GM12878 (cell line): ENCODE results near the gene ACSS1. TPM values are rescaled to one million over a fixed set of nuclear protein-coding genes. Genes with fewer than 3 reads are reported as not detected.

Source experiments
- ATAC-seq: fragments of 200-7000 bp; cut with Tn5 transposase; 3 replicates; pipeline ENCODE4 v1.9.1; 2020; ENCODE audit warnings: mild to moderate bottlenecking, moderate library complexity
- BruUV-seq: library from RNA; stranded (reverse); fragments of 400-500 nt; replicated peaks from 2 replicates; lab custom pipeline; 2021; lab: Mats Ljungman, UMichigan
- CTCF ChIA-PET: fragments of 300-600 bp; sonication (Branson Sonifier 250); formaldehyde crosslinking; extraction: SDS; loops from one replicate; lab custom pipeline; 2021; ENCODE audit warnings: inconsistent platforms; lab: Yijun Ruan, JAX
- POLR2A ChIA-PET: fragments of 350-600 bp; formaldehyde crosslinking; extraction: SDS; loops from one replicate; lab custom pipeline; 2021; ENCODE audit warnings: inconsistent platforms; lab: Charles Lee
- RAD21 ChIA-PET: fragments of 300-600 bp; sonication (Branson Sonifier 250); formaldehyde crosslinking; loops from one replicate; lab custom pipeline; 2023; ENCODE audit warnings: antibody characterized with exemption; ENCODE audit not compliant: unreplicated experiment; lab: Charles Lee
- SMC1A ChIA-PET: fragments of 300-600 bp; sonication (Branson Sonifier 250); formaldehyde crosslinking; loops from one replicate; lab custom pipeline; 2023; ENCODE audit not compliant: unreplicated experiment, uncharacterized antibody; lab: Charles Lee
- DNase-seq: peaks from one replicate; pipeline ENCODE4 v3.0.0-alpha.2; 2011; ENCODE audit warnings: low read depth, low spot score
- FAIRE-seq: peaks from 3 replicates; lab custom pipeline; 2011; peaks lifted over from hg19 to GRCh38; lab: Jason Lieb, UNC
- H2AFZ ChIP-seq: 2 replicates; pipeline ENCODE4 v1.6.0; 2011; ENCODE audit warnings: low read depth, low read length, control low read depth; ENCODE audit not compliant: control insufficient read depth
- H3K27ac ChIP-seq: 2 replicates; pipeline ENCODE4 v1.5.1; 2011; ENCODE audit warnings: control low read depth; ENCODE audit not compliant: control insufficient read depth, insufficient read depth
- H3K27me3 ChIP-seq, 2 experiments: replicated peaks in 1 of 2; 2 replicates each; pipeline versions ENCODE4 v1.6.0 to v1.6.1; 2011; ENCODE audit warnings: low read length in 1 of 2; ENCODE audit not compliant: control insufficient read depth in 2 of 2, insufficient read depth in 2 of 2
- H3K36me3 ChIP-seq, 2 experiments: 2 replicates each; pipeline ENCODE4 v1.5.1; 2011; ENCODE audit warnings: low read length in 1 of 2; ENCODE audit not compliant: control insufficient read depth in 2 of 2, insufficient read depth in 2 of 2
- H3K4me1 ChIP-seq: 2 replicates; pipeline ENCODE4 v1.6.1; 2011; ENCODE audit warnings: mild to moderate bottlenecking, low read length, moderate library complexity, mixed read lengths; ENCODE audit not compliant: control insufficient read depth, insufficient read depth
- H3K4me2 ChIP-seq: 2 replicates; pipeline ENCODE4 v1.6.0; 2011; ENCODE audit warnings: control low read depth; ENCODE audit not compliant: control insufficient read depth, insufficient read depth
- H3K4me3 ChIP-seq: fragments of 200-600 bp; sonication (generic); 2 replicates; pipeline ENCODE4 v1.5.1; 2016
- H3K79me2 ChIP-seq: 2 replicates; pipeline ENCODE4 v1.6.0; 2011; ENCODE audit warnings: low read length; ENCODE audit not compliant: control insufficient read depth, insufficient read depth
- H3K9ac ChIP-seq: 2 replicates; pipeline ENCODE4 v1.8.0; 2011; ENCODE audit warnings: low read length, control low read depth, mixed read lengths; ENCODE audit not compliant: control insufficient read depth, insufficient read depth
- H3K9me3 ChIP-seq: replicated peaks from 3 replicates; pipeline ENCODE4 v1.5.1; 2011; ENCODE audit warnings: mild to moderate bottlenecking, low read length; ENCODE audit not compliant: control insufficient read depth, insufficient read depth
- H4K20me1 ChIP-seq: 2 replicates; pipeline ENCODE4 v1.6.0; 2011; ENCODE audit not compliant: control insufficient read depth, insufficient read depth
- CHD1 ChIP-seq: IDR thresholded peaks from 2 replicates; pipeline ENCODE4 v1.6.1; 2012; ENCODE audit warnings: low read depth, low read length, improper control_type of control experiment
- HCFC1 ChIP-seq: fragments of 150-350 bp; IDR thresholded peaks from 2 replicates; pipeline ENCODE4 v1.6.1; 2014; ENCODE audit warnings: low read length
- IRF5 ChIP-seq: fragments of 450-650 bp; IDR thresholded peaks from 2 replicates; pipeline ENCODE4 v1.6.1; 2017; ENCODE audit warnings: borderline replicate concordance
- KAT2A ChIP-seq: conservative IDR thresholded peaks from 2 replicates; pipeline ENCODE4 v1.6.1; 2011; ENCODE audit warnings: low read depth, low read length; ENCODE audit not compliant: control insufficient read depth
- NBN ChIP-seq: fragments of 450-650 bp; IDR thresholded peaks from 2 replicates; pipeline ENCODE4 v1.6.1; 2016
- NFYA ChIP-seq: IDR thresholded peaks from 2 replicates; pipeline ENCODE4 v1.6.1; 2011; ENCODE audit warnings: low read depth, mild to moderate bottlenecking, low read length, improper control_type of control experiment, borderline replicate concordance
- POLR2AphosphoS2 ChIP-seq: IDR thresholded peaks from 2 replicates; pipeline ENCODE4 v1.6.1; 2011; ENCODE audit warnings: low read depth, mild to moderate bottlenecking, low read length, improper control_type of control experiment, moderate library complexity
- RAD21 ChIP-seq: IDR thresholded peaks from 2 replicates; pipeline ENCODE4 v1.6.1; 2011; ENCODE audit warnings: mild to moderate bottlenecking, low read depth, low read length, moderate library complexity; ENCODE audit not compliant: insufficient read depth
- RELA ChIP-seq: fragments of 450-650 bp; IDR thresholded peaks from 2 replicates; pipeline ENCODE4 v1.8.0; 2014; ENCODE audit warnings: borderline replicate concordance; ENCODE audit not compliant: partially characterized antibody
- SIN3A ChIP-seq: IDR thresholded peaks from 2 replicates; pipeline ENCODE4 v1.6.1; 2012; ENCODE audit warnings: low read depth, low read length, improper control_type of control experiment
- SMC3 ChIP-seq: IDR thresholded peaks from 2 replicates; pipeline ENCODE4 v1.6.1; 2011; ENCODE audit warnings: low read length, improper control_type of control experiment, borderline replicate concordance
- ZBED1 ChIP-seq: IDR thresholded peaks from 2 replicates; pipeline ENCODE4 v1.6.1; 2016; ENCODE audit warnings: borderline replicate concordance
- WGBS: methylation state at CpG from one replicate; pipeline ENCODE4 v1.1.6; 2016; ENCODE audit warnings: low lambda C conversion rate; ENCODE audit not compliant: insufficient replicate concordance, insufficient coverage; ENCODE audit errors: missing lambda C conversion rate; 5-methylcytosine and 5-hydroxymethylcytosine counted together
- in situ Hi-C: fragments of 300-500 bp; cut with MboI; formaldehyde crosslinking; loops from 9 replicates; pipeline ENCODE4 v1.14.3; 2018; ENCODE audit warnings: mixed read lengths
- intact Hi-C: fragments of 100-400 bp; cut with micrococcal nuclease; formaldehyde crosslinking; loops from one replicate; pipeline ENCODE4 v1.14.2; 2022; ENCODE audit not compliant: unreplicated experiment
- polyA plus RNA-seq, 11 experiments: library from polyadenylated mRNA; depleted of rRNA in 4 of 11; unstranded in 6 of 11; stranded (reverse) in 5 of 11; fragments of >200 nt; fragmentation: Nextera tagmentation in 4 of 11; fragmentation: Illumina TruSeq in 1 of 11; extraction: Ambion mirVana in 4 of 11; extraction: Trizol in 1 of 11; gene quantifications; 1 replicate in 1 of 11; 2 replicates in 10 of 11; pipeline versions ENCODE4 v1.2.1 to v1.2.3, GENCODE V29; 2011 to 2016; ENCODE audit warnings: inconsistent platforms in 2 of 11, missing spikeins in 2 of 11, low read depth in 1 of 11
- total RNA-seq, 4 experiments: library from RNA; depleted of rRNA in 3 of 4; stranded (reverse); fragments of >200 nt in 3 of 4; fragmentation: Illumina TruSeq in 1 of 4; extraction: Trizol in 1 of 4; gene quantifications; 2 replicates each; pipeline versions ENCODE4 v1.2.1 to v1.2.3, GENCODE V29; 2013 to 2021

Gene ACSS1
- total and polyA plus RNA-seq, 10 of the 15 experiments (the other 5 are each of a cell fraction or from before 2014, with no cell fraction given): 1.3 to 44.9 (median 31.1) TPM

DNA sequence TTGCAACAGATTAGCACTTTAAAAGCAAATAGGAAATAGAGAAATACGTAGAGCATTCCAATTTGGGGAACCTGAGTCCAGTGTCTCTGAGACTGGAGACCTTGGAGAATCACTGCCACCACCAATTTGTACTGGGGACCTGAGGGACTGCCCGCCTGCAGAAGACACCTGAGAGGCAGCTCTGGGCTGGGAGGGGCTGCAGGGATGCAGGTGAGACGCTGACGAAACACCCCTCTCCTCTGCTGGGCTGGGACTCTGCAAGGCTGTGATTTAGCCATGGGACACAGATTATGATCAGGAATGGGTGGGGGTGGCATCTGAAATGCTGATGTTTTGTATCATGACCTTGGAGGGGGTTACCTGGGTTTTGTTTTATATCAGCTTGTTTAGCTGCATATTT, 58.4 kb downstream of the ACSS1 start:
- intact Hi-C loops: loop anchor here (5.0 kb wide), 1 partner anchor 288 kb away; no protein-coding TSS in a partner anchor
- RAD21 ChIA-PET: interaction anchor here (1.3 to 2.1 kb wide), 2 partner anchors 65 to 71 kb away, joined by 3 to 14 read pairs; no protein-coding TSS in a partner anchor
- POLR2A ChIA-PET: interaction anchor here (0.5 kb wide), 1 partner anchor 54 kb away, joined by 5 read pairs; no protein-coding TSS in a partner anchor

More for the DNA sequence above, 58.4 kb downstream of the ACSS1 start:
- no TSS peak for BruUV-seq
- Histone ChIP-seq H3K79me2 (no peaks in the 10 kb centered on the region), H4K20me1 (no peaks in the 10 kb centered on the region), H3K4me3 (no peak overlapping the region), H3K9me3 (no peaks in the 10 kb centered on the region), H3K27ac (no peak overlapping the region), H3K9ac (no peak overlapping the region), H3K4me2 (no peak overlapping the region), H3K4me1 (no peaks in the 10 kb centered on the region), H3K36me3 (no peaks in the 10 kb centered on the region), H3K27me3 (no peaks in the 10 kb centered on the region), H2AFZ (no peak overlapping the region)
- in situ Hi-C loops: no loop called here
- SMC1A ChIA-PET: interaction anchor here (1.5 kb wide), 1 partner anchor 92 kb away, joined by 3 read pairs; no protein-coding TSS in a partner anchor
- no peak for FAIRE-seq
- CTCF ChIA-PET: interaction anchor here (1.0 to 13.8 kb wide), 2 partner anchors 34 to 60 kb away, joined by 3 to 244 read pairs; partner anchors contain the start of gene ACSS1
- 56% methylated on average over 4 of the region's 4 CpGs for WGBS
- no peak for ATAC-seq
- no peak for TF ChIP-seq SMC3
- no peak for TF ChIP-seq NBN
- no peak for TF ChIP-seq POLR2AphosphoS2
- no peak for TF ChIP-seq IRF5
- TF ChIP-seq RELA: no peak
- TF ChIP-seq CHD1: no peak
- TF ChIP-seq NFYA: no peak
- TF ChIP-seq HCFC1: no peak
- no peak for TF ChIP-seq SIN3A
- no peak for TF ChIP-seq ZBED1
- no peak for TF ChIP-seq RAD21
- TF ChIP-seq KAT2A: no peak
- DNase-seq: no peak
